Left ventricle myocardium superior (tissue), 1 donor: Measurements from ENCODE around the gene SAMD4A. TPM values are rescaled to one million over a fixed set of nuclear protein-coding genes. Genes with fewer than 3 reads are reported as not detected.

Experiments
- ATAC-seq: fragments of 200-7000 bp; cut with Tn5 transposase; one replicate; pipeline ENCODE4 v1.9.1; 2020; ENCODE audit warnings: mild to moderate bottlenecking, moderate library complexity
- DNase-seq: peaks from one replicate; pipeline ENCODE4 v3.0.0-alpha.2; 2020
- intact Hi-C: fragments of 100-400 bp; cut with micrococcal nuclease; formaldehyde crosslinking; loops from one replicate; pipeline ENCODE4 v1.11.0; 2022
- total RNA-seq: library from RNA; stranded (reverse); fragmentation: NEBNext Ultra II Directional; extraction: Animal tissue kit (Norgen Biotek cat#: 25700); gene quantifications from one replicate; pipeline ENCODE4 v1.2.1, GENCODE V29; 2021
- donor health status: DM: no; HTN: yes; CAD: no; lungs with severe emphysema.

Gene SAMD4A
- total RNA-seq, 1 donor from 2014 or later: 150 TPM

DNA sequence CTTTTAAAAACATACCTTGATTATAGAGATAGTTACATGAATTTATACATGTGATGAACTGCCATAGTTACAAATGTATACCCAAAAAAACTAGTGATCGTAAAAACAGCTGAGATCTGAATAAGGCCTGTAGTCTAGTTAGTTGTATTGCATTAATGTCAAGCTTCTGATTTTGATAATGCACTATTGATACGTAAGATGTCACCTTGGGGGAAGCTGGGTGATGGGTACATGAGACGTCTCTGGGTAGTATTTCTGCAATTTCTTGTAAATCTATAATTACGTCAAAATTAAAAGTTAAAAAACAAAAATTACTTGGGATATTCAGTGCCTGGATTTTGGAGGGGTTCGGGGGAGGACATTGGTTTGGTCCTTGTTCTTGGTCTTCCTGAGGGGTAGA is 144.4 kb downstream of the SAMD4A start:
- intact Hi-C loops: no loop called here
- no peak for DNase-seq
- no peak for ATAC-seq

DNA sequence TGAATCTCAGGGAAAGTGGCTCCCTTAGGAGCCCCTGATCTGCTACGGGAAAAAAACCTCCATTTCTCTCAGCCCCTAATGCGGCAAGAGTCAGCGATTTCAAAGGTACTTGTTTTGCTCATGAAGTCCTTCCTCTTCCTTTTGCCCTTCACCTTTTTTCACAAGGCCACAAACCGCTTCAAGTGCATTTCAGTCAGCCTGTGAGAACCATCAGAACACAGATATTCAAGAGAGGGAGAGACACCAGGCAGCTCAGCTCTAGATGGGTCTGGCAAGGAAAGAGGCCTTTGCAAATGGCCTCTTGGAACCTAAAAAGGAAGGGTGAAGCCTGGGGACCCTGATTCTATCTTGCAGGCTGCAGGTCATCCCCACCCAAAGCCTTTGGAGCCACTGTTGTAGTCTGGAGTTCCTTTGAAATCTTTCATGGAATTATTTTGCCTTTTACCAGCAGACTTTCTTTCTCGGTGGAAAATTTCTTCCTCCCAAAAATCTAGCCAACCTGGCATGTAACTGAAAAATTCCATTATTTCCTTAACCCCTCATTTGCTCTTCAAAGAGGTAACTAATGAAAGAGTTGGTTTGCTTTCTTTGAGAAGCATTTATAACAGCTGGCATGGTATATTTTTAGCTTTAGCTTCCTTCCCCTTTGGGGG is 145.0 kb downstream of the SAMD4A start:
- intact Hi-C loops: no loop called here
- ATAC-seq (peak; percentile 55), DNase-seq (no peak)

DNA sequence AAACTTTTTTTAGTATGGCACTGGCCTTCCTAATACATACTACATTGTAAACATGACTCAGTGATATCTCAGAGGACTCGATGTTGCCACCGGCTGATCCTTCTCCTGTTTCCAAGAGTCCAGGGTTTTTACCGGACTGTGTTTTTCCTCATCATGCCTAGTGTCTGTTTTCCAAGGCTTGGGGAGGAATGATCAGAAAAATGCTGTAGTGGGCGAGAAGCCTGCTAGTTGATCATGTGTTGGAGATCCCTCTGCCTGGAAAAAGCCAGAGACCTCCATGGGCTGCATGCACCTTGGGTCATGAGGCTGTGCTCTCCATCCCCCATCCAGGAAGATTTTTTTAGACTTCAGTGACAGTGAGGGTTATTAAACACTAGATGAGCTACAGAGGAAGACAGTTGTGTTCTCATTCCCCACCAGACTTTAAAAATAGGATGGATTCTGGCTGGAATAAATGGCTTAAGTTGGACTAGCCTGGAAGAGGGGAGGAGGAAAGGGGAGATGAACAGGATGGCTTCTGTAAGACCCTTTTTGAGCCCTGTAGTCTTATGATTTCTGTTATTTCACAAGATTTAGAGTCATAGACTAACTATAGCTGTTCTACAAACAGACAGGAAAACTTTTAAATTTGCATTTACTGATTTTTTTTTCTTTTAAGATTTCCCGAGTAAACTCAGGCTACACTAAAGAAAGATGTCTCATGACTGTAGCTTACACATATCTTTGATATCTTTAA is 145.7 kb downstream of the SAMD4A start:
- intact Hi-C loops: no loop called here
- peak; percentile 77 for ATAC-seq
- no peak for DNase-seq

DNA sequence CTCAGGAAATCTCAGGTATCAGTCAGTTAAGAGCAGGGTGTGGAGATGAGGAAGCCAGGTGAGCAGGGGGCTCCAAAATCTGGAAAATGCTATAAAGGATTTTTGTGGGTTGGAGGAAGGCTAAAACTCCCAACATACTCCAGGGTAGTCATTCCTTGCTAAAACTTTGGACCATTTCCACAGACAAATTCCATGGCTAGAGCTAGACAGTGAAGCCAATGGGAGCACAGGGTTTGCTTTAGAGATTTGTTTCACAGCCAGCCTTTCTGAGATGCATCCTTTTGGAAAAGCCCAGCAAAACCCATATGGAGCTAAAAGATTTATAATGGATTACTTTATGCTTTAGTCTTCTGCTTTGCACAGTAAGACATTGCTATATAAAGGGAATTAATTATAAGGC is 146.5 kb downstream of the SAMD4A start:
- intact Hi-C loops: no loop called here
- DNase-seq: no peak
- ATAC-seq: peak; percentile 63

DNA sequence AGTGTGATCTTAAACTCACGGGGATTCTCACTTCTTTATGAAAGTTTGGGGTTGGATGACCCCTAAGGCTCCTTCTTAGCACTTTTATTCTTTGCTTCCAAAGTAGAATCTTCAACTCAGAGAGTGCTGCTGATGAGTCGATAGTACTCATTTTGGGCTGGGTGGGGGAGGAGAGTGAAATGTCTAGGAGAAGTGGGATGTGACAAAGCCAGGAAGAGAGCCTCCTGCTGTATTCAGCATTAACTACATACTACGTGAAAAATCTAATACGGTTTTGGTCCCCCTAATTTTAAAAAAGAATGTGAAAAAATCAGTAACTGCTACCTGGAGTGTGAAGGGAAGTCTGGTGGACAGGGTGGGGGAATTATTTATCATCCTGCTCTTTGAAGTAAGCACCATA is 148.3 kb downstream of the SAMD4A start:
- ATAC-seq: no peak
- intact Hi-C loops: no loop called here
- DNase-seq: no peak

DNA sequence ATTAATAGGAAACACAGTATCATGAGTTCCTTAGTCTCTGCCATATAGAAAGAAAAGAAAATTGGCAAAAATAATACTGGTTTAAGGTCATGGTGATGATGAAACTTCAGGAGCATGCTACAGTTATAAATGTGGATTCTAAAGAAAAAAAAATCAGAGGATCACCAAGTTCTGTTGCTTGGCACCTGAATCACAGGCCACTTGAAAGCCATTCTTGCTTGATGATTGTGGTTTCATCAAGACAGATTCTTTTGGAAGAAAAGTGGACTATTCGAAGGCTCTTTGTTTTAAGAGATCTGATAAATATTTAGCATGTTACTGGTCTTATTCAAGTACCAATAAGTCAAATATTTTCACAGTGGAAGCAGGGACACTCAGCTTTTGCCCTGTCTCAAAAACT is 148.9 kb downstream of the SAMD4A start:
- intact Hi-C loops: no loop called here
- ATAC-seq (no peak), DNase-seq (no peak)

DNA sequence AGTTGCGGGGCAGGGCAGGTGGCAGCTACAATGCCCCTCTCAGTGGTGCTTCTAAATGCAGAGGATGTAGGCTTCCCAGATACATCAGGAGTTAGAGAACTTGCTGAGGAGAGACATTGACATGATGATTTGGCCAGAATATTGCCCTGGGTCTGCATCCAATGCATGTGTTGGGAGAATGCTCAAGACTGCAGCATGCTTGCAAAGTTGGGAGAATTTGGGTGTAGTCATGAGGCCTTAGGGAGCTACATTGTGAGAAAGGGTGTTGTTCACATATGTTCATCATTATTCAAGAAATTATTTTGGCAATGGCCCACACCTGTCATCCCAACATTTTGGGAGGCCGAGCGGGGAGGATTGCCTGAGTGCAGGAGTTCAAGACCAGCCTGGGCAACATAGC is 149.9 kb downstream of the SAMD4A start:
- intact Hi-C loops: no loop called here
- DNase-seq: no peak

DNA sequence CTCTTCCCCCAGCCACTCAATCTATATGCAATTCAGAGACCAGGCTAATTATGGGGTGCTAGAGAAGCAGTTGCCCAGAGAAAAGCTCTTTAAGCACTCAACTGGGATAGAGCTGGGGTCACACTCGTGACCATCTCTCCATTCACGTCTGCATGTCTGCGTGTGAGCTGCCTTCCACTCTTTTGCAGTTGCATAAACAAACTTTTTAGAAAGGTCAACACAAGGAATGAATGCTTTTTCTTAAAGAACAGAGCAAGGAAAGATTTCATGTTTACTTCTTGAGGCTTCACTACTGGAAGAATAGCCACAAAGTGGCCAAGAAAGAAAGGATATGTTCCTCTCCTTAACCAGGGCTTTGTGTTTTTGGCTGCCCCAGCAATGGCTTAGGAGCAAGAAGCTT is 151.1 kb downstream of the SAMD4A start:
- intact Hi-C loops: no loop called here

More for the DNA sequence above, 149.9 kb downstream of the SAMD4A start:
- no peak for ATAC-seq

DNA sequence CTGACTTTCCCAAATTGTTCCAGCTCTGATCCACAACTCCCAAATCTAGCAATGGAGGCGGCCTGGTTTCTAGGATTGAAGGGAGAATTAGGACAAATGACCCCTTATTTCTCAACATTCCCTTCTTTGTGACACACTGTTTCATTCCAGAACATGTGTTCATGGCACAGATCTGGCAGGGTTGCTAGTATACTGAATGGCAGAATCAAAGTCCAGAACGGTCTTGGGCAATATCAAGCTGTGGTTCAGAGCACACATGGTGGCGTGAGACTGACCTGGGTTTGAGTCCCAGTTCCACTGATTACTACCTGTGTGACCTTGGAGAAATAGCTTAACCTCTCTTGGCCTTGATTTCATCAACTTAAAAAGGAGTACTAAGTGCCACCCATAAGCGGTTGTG is 152.5 kb downstream of the SAMD4A start:
- ATAC-seq (no peak), DNase-seq (no peak)
- intact Hi-C loops: no loop called here

More for the DNA sequence above, 151.1 kb downstream of the SAMD4A start:
- ATAC-seq (no peak), DNase-seq (no peak)

DNA sequence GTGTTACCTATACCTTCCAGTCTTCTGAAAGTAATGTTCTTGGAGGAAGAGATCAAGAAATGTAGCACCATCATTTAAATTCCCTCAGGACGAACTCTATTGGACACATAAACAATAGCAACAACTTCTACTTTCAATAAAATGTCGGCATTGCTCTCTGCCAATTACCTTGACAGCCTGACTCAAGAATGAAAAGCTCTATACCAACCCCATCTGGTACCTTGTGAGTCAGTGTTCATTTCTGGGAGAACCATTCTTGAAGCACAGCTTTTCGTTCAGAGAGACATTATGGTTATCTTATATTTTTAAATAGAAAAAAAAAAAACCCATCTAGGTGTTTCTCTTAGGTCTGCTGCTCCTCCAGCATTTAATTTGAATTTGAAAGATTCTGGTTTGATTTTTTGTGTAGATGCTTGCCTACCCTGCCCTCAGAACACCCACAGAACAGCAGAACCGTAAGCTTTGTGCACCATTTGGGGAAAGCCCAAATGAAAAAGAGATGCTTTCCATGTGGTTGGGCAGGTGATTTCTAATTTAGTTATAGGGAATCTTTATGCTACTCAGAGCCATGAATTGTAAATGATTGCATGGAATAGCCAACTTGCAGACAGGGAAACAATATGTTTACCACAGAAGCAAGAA is 156.0 kb downstream of the SAMD4A start:
- intact Hi-C loops: no loop called here
- peak; percentile 60 for ATAC-seq
- DNase-seq: no peak

DNA sequence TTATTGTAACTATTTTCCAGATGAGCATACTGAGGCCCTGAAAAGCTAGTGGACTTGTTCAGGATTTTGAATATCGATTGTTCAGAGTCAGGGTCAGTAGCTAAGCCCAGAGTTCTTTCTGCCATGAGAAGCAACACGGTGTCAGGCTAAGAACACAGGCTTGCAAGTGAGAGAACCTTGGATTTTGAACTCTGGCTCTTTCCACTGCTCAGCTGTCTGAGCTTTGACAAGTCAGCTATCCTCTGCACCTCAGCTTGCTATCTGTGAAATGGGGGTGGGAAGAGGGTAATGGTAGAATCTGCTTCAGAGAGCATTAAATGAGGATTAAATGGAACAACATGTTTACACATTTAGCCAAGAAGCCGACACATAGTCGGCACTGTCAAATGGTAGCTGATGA is 157.2 kb downstream of the SAMD4A start:
- ATAC-seq: no peak
- intact Hi-C loops: no loop called here

DNA sequence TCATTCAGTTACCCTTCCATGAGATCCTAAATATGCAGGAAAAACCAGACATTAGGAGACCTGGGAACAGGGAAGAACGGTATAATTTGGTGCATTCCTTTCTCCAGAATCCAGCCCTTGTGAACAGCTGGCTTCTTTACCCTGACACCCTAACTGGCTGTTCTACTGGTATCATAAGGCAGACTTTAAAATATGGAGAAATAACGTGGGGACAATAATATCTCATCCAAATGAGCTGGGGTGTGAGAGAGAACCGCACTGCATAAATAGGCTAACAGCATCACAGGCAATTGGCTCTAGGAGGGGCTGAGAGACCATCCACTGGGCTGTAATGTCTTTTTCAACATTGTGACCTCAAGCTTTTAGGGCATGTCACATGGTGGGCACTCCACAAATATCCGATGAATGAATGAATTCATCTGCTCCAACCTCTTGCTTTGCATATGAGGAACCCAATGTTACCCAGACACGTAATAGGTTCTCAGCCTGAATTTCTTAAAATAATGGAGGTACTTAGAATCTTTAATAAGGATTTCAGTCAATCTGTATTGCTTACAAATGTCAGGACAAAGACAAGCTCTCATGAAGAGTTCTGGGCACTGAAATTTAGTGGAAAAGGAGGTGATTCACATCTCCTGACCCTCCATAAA is 157.9 kb downstream of the SAMD4A start:
- no peak for DNase-seq
- intact Hi-C loops: no loop called here
- no peak for ATAC-seq

More for the DNA sequence above, 157.2 kb downstream of the SAMD4A start:
- DNase-seq: no peak

DNA sequence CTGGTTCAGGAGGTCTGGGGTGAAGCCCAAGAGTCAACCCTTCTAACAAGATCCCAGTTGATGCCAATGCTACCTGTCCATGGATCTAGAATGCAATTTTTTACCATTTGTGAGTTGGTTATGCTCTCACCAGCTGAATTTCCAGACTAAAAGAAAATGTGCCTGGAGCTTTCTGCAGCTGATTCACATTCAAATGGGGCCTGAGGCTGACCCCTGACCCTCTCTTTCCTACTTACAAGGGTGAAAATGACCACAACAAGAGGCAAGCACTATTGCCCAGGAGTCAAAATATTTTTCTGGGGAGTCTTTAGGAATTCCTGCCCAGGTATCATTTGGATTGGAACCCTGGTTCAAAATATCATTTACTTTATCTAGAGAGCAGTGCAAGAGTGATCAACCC is 159.1 kb downstream of the SAMD4A start:
- intact Hi-C loops: no loop called here
- no peak for ATAC-seq
- no peak for DNase-seq

DNA sequence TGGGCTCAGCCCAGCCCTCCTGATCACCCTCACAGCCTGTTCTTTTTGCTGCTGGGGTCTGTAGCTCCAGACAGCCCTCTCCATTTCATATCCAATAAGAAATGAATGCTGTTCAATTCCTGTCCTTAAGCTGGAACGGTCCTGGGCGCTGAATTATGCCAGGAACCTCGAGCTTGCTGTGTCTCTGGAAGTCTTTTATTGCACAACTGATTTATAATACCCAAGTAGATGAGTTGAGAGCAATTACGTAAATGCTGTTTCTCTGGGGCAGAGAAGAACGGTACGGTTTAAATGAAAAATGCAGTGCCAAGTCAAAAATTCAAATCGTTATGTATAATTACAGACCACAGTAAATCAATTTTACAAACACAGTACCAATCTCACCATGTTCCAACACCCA is 161.0 kb downstream of the SAMD4A start:
- ATAC-seq (no peak), DNase-seq (no peak)
- intact Hi-C loops: no loop called here

DNA sequence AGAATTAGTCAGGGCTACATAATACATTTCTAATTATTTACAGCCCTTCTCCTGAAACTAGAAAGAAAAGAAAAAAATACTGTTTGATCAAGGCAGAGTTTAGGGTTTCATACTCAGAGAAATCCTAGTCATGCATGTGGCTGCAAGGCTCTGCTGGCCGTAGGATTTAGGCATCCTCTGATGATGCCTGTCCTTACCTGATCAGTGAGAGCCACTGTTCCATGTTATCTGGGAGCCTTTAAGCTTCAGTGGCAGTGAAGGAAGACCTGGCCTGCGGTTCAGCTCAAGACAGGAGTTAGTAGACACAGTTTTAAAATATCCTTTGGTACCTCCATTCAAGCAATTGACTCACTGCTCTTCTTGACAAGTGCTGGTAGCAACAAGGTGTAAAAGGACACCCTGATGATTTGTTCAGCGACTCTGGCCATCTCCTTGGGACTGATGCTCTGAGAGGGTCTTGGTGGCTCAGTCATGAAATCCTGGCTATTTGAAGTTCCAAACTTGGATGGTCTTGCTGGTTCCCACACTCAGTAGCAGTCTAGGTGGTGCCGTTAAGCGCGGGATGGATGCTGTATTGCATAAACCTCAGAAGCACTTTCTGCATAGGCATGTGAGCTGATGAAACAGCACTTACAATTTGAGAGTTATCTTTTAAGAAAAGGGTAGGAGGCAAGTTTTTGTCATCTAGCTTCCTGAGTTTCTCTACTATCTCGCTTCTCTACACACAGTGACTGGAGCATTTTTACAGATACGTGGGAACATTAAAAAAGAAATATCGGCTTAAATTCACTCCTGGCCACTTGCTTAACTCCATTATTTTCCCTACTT is 162.0 kb downstream of the SAMD4A start:
- DNase-seq: no peak
- peak; percentile 7 for ATAC-seq
- intact Hi-C loops: no loop called here

DNA sequence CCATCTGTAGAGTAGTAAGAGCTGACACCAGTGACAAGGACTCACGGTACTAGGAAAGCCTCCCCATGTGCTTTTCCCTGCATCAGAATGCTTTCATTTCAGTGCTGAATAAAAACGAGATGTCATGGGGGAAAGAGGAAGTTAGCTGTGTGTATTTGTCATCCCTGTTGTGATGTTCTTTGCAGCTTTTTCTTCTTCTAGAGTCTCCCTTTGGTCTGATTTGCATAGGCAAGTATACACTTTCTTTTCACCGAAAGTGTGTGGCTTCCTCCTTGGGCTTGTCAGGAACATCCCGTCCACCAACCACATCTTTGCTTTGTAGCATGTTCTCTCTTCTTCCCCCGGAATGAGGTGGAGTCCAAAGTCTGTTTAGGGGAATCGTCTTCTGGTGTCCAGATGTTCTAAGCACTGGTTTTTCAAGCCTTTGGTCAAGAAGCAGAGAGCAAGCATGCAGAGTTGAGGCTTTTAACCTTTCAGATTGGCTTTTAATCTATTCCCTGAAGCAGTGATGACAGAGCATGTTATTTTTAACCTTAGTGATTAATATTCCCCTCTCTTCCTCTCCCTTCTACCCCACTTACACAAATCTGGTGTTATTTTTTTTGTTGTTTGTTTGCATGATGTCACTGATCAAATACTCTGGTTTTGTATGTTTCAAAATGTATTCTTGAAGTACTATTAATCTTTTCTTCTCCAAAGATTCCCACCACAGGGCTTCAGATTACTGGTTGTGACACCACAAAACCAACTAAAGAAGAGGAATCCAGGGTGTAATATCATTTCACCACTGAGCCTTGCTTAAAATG is 163.4 kb downstream of the SAMD4A start:
- DNase-seq (no peak), ATAC-seq (peak; percentile 72)
- intact Hi-C loops: no loop called here

DNA sequence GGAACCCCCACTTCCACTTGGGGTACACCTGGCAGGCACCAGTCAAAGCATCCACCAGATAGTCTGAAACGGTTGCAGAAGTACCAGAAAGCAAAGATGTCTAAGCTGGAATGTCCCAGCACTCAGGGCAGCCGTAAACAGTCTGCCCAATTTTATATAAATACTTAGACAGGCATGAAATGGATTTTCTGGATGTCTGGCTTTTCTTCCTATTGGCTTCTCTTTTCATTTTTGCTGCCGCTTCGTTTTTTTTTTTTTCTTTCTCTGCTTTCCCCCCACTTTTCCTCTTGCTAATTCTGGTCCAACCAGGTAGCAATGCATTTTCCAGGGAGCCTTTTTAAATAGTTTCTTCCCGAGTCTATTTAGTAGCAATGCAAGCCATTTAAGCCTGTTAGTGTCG is 168.0 kb downstream of the SAMD4A start:
- no peak for ATAC-seq
- intact Hi-C loops: no loop called here
- no peak for DNase-seq

DNA sequence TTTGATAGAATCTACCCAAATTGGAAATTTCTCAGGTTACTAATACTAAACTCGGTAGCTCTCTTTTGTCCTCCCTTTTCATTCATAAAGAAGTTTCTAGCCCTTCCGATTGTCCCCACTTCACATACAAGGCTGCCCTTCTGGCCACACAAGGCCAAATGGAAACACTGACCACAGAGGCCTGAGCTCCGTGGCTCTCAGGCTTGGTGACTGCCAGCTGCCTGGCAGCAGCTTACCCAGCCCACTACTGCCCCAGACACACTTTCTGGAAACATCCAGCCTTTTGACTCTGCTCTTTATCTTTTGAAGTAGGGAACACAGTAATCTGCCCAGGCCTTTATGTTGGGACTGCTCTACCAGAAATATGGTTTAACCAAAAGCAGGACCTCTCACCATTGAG is 168.5 kb downstream of the SAMD4A start:
- peak; percentile 42 for ATAC-seq
- intact Hi-C loops: no loop called here
- no peak for DNase-seq
